HG02840 (cell line): ENCODE measurements around the gene TRPV4.
A peak's percentile ranks its signal among the peaks of the same experiment; 100 is the strongest.
"Not testable (repeated sequence)": the region's sequence is repeated elsewhere in the genome, so short reads cannot be mapped to it uniquely, and the experiment has no call there.

ENCODE experiments used
- ATAC-seq: cut with Tn5 transposase; IDR thresholded peaks from one replicate; pipeline ENCODE4 v1.9.1; 2021; ENCODE audit warnings: mild to moderate bottlenecking, moderate library complexity, moderate number of reproducible peaks; ENCODE audit not compliant: unreplicated experiment, low FRiP score

Gene TRPV4

DNA sequence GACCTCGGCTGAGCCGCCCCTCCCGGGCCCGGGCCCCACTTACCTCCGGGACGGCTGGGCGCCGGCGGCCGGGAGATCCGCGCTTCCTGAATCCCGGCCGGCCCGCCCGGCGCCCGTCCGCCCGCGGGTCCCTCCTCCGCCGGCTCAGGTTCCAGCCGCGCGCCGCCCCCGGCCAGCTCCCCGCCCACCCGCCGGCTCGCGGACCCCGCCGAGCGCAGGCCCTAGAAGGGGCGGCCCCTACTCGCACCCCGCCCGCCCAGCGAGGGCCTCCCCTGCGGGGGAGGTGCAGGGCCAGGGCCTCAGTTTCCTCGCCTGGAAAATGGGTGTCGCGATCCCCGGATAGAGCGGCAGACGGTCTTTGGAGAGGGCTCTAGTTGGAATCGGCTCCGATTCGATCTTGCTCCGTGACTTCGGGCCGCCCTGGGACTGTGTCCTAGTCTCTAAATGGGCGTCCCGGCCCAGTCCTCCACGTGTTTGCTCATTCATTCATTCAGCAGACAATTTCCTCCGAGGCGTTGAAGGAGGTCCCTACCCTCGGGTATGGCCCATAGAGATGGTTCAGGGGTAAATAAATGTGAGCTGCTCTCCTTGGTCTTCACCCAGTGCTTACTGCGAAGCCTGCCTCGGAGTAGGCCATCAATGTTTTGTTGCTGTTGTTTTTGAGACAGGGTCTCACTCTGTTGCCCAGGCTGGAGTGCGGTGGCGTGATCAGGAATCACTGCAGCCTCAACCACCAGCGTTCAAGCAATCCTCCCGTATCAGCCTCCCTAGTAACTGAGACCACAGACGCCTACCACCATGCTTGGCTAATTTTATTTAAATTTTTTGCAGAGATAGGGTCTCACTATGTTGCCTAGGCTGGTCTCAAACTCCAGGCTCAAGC, at the start of gene TRPV4:
Gene TRPV4, minus strand, starts transcription at position 92 of the 883 bp plus-strand sequence. CDS start 18,602 bp downstream, outside the sequence.
- no peak for ATAC-seq

- ATAC-seq = no peak
Measured at GRCh38 chr12:109881752-109882151, 48.6 kb upstream of the TRPV4 start.

DNA sequence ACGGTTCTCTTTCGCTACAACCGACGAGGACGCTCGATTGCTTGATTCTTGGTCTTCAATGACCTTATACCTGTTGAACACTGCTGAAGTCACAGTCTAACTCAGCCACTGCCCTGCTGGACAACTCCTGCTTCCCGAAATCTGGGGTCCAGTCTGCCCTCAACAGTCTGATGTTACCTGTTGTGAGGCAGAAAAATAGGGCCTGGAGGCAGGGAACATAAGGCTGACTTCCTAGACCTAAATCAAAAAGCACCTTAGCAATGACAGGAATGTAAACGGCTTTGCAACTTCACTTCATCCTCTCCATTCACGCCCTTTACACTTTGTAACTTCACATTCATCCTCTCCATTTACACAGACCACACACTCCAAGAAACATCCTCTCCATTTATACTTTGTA, 47.7 kb upstream of the TRPV4 start:
- ATAC-seq = no peak

DNA sequence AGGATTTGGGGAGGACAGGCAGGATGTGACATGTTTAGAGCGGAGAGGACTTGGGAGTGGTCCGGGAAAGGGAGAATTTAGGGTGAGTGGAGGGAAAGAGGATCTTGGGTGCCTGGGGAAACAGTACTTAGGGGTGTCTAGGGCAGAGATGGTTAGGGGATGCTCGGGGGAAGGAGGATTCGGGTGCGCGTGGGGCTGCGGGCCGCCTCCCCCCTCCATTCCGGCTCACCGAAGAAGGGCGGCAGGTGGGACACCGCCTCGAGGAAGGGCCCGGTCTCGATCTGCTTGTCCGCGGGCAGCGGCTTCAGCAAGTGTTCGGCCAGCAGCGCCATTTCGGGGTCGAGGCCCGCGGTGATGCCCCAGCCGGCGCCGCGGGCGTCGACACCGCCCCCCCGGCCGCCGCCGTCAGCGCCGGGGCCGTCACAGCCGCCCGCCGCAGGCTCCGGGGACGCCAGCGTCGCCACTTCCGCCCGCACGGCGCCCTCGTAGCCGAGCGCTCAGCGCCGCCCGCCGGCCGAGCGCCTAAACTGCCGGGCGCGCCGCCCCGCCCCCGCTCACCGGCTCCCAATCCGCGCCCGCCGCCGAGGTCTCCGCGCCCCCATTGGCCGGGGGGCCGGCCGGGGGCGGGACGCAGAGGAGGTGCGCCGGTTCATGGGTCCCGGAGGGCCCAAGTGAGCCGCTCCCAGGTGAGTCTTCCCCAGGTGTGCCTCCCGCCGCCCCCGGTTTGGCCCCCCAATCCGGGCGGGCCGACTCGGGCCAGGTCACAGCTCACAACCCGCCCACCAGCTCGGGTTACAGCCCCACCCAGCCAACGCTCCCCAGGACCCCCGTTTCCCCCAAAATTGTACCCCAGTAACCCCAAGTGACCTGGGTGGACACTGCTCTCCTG, 47.1 kb upstream of the TRPV4 start, which contains the start of gene GLTP:
Gene GLTP, minus strand, starts transcription at position 499 of the 889 bp plus-strand sequence. Its CDS starts 167 bp downstream, at position 332.
- ATAC-seq = peak; percentile 91

DNA sequence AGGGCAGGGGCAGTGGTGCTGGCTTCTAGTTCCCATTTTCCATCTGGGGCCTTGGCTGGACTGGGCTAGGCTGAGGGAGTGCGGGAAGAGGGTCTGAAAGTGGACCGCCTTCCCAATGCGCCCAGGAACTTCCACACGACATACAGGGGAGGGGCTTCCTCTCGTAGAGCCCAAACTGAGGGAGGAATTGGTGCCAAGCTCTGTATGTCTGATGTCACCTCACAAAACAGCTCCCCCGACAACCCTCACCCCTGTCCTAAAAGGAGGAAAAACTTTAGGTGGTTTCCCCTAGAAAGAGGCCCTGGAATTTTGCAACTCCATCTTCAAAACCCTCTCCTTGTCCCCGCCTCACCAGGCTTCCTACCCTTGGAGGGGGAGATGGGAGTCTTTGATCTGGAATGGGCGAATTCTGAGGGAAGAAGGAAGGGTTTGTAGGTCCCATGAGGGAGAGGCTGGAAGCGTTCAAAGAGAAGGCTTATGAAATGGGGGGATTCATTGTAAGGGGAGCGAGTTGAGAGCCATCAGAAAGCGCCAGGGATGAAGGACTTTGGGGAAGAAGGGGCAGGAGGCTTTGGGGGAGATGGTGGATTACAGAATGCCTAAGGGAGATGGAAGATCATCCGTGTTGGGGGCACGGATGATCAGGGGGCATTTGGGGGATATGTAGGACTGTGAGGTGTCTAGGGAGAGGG, 46.3 kb upstream of the TRPV4 start:
- ATAC-seq = no peak

DNA sequence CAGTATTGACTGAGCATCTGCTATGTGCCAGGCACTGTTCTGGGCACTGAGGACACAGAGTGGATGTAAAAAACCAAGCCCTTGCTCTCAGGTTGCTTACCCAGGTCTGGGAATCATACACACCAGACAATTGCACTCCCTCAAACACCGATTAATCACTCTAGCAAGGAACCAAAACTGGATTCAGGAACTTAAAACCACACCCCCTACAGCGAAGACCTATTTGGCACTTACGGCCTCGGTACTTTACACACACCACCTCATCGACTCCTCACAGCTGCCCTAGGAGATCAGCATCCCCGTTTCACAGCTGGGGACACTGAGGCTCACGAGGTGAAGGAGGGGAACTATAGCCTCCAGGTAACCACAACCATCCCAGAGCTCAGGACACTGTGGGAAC, 45.6 kb upstream of the TRPV4 start:
- no peak for ATAC-seq

- ATAC-seq = no peak
Measured at GRCh38 chr12:109878247-109878625, 45.0 kb upstream of the TRPV4 start.

- ATAC-seq = no peak
Measured at GRCh38 chr12:109877504-109878246, 44.5 kb upstream of the TRPV4 start.

DNA sequence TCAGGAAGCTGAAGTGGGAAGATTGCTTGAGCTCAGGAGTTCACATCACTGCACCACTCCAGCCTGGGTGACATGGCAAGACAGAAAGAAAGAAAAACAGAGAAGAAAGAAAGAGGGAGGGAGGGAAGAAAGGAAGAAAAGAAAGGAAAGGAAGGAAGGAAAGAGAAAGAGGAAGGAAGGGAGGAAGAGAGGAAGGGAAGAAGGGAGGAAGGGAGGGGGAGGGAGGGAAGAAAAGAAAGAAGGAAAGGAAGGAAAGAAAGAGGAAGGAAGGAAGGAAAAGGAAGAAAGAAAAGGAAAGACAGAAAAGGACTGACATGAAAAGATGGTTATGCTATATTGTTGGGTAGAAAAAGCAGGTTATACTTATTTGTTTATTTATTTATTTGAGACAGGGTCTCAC, 43.2 kb upstream of the TRPV4 start:
- ATAC-seq = no peak

DNA sequence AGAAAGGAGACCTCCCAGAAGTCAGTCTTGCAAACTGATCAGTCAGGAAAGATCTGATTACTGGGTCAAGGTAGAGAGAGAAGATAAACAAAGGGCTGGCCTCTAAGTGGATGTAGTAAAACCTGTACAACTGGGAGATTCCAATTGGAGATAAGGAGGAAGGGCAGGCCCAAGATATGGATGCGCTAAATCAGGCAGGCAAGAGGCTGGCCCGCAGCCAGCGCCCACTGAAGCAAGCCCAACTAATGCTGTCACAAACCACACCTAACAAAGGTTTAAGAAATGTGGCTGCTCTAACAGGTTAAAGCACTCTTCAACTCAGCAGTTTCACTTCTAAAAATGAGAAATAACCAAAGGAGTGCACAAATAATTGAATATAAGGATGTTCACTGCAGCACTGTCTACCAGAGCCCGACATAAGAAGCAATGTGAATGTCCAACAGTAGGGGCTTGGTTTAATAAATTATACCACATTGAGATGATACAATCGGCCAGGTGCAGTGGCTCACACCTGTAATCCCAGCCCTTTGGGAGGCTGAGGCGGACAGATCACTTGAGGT, 42.5 kb upstream of the TRPV4 start:
- no peak for ATAC-seq

DNA sequence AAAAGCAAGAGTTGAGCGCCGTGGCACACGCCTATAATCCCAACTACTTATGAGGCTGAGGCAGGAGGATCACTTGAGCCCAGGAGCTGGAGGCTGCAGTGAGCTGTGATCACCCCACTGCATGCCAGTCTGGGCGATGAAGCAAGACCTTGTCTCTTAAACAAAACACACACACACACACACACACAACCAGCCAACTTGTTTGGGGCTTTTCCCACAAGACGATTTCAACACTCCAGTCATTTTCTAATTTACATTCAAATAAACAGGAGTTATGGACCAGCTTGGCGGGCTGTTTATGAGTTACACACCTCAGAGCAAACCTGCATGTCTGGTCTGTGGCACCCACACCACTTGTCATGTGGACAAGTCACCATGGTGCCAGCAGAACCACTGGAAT, 40.5 kb upstream of the TRPV4 start:
- ATAC-seq = no peak

- ATAC-seq = no peak
Measured at GRCh38 chr12:109871668-109872314, 38.6 kb upstream of the TRPV4 start.

GRCh38 chr12:109870648-109871047, 37.5 kb upstream of the TRPV4 start:
- ATAC-seq = no peak

- ATAC-seq = no peak
Measured at GRCh38 chr12:109868182-109869051, 35.2 kb upstream of the TRPV4 start.

GRCh38 chr12:109864916-109865315, 31.7 kb upstream of the TRPV4 start:
- no peak for ATAC-seq

GRCh38 chr12:109863847-109864712, 30.9 kb upstream of the TRPV4 start:
- no peak for ATAC-seq

DNA sequence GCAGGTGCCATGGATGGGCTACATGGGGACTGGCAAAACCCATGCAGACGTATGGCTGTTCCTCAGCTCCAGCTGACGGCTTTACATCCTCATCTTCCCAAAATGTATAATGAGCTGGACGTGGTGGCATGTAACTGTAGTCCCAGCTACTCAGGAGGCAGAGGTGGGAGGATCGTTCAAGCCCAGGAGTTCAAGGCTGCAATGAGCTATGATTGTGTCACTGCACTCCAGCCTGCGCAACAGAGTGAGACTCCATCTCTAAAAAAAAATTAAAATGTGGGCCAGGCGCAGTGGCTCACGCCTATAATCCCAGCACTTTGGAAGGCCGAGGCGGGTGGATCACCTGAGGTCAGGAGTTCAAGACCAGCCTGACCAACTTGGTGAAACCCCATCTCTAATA, 29.3 kb upstream of the TRPV4 start:
- ATAC-seq = not testable (repeated sequence)
